GM10266 (cell line): ENCODE results near the gene THOC6.

ENCODE experiments used
- DNase-seq: peaks from one replicate; pipeline ENCODE4 v3.0.0; 2012; ENCODE audit errors: extremely low spot score
- TF ChIP-seq, protein P1 (sequence below): IDR thresholded peaks from 2 replicates; pipeline ENCODE4 v1.5.1; 2012; ENCODE audit warnings: mild to moderate bottlenecking, low read depth; ENCODE audit not compliant: control insufficient read depth, insufficient read depth; ENCODE audit errors: missing control alignments

THOC6 gene

DNA sequence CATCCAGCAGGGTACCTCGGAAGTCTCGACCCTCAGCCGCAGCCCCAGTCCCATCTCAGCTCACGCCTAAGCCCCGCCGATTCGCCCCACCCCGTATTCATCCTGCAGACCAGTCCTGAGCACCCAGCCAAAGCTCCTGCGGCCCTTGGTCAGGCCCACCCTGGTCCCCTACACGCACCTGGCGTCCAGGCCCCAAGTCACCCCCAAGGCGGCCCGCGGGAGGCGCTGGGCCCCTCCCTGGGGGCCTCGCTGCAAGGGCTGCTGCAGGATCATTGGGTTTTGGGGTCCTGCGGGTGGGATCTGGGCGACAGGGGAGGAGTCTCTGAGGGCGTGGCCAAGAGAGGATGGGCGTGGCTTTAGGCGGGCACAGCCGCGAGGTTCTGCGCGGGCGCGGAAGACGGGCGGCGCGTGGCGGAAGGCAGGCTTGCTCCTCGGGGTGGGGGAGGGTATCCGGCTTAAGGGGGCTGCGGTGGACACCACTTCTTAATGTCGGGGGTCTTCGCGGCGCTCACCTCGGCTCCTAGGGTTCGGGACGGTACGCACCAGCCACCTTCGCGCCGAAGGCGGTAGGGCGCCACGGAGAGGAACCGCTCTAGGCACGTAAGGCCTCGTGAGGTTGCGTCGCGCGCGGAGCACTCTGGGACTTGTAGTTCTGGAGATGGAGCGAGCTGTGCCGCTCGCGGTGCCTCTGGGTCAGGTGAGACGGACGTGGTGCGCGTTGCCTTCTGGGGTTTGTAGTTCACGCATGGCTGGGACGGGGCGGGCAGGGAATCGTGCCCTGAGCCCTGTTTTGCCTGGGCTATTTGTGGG, at the start of gene THOC6, which contains the start of gene HCFC1R1:
Gene THOC6 (plus strand): TSS at position 367 of the 810 bp plus-strand sequence. CDS start 292 bp downstream, at position 659.
Gene HCFC1R1 (minus strand): TSS at position 274 of the 810 bp plus-strand sequence. CDS start 1 bp downstream, at position 273.
- TF ChIP-seq, protein P1, sequence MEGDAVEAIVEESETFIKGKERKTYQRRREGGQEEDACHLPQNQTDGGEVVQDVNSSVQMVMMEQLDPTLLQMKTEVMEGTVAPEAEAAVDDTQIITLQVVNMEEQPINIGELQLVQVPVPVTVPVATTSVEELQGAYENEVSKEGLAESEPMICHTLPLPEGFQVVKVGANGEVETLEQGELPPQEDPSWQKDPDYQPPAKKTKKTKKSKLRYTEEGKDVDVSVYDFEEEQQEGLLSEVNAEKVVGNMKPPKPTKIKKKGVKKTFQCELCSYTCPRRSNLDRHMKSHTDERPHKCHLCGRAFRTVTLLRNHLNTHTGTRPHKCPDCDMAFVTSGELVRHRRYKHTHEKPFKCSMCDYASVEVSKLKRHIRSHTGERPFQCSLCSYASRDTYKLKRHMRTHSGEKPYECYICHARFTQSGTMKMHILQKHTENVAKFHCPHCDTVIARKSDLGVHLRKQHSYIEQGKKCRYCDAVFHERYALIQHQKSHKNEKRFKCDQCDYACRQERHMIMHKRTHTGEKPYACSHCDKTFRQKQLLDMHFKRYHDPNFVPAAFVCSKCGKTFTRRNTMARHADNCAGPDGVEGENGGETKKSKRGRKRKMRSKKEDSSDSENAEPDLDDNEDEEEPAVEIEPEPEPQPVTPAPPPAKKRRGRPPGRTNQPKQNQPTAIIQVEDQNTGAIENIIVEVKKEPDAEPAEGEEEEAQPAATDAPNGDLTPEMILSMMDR: no peak
- DNase-seq: peak; percentile 95

DNA sequence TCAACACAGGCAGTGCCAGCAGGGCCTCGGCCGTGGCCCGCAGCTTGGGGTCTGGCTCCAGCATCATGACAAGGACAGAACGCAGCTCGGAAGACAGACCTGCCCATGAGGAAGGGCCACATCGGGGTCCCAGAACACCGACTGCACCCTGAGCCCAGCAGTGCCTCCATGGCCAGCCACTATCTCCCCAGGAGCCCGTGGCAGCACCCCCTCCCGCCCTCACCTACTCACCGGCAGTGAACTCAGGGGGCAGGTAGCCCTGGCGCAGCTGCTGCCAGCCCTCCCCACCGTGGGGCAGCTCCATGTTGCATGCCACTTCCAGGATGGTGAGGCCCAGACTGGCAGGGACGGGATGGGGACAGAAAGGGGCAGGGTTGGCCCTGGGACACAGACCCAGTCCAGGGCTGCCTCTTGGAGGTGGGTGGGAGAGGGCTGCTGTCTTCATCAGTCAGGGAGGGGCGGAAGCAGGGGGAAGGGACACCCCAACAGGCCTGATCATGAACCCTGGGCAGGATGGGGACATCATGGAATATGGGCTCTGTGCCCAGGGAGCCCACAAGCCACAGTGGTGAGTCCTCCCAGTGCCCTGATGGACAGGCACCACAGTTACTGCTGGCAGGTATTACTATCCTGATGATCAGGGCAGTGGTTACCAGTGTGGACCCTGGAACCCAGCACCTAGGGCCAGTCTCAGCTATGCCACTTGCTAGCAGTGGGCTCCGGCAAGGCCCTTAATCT, 49.3 kb upstream of the THOC6 start:
- DNase-seq: no peak
- TF ChIP-seq, protein P1: no peak

DNA sequence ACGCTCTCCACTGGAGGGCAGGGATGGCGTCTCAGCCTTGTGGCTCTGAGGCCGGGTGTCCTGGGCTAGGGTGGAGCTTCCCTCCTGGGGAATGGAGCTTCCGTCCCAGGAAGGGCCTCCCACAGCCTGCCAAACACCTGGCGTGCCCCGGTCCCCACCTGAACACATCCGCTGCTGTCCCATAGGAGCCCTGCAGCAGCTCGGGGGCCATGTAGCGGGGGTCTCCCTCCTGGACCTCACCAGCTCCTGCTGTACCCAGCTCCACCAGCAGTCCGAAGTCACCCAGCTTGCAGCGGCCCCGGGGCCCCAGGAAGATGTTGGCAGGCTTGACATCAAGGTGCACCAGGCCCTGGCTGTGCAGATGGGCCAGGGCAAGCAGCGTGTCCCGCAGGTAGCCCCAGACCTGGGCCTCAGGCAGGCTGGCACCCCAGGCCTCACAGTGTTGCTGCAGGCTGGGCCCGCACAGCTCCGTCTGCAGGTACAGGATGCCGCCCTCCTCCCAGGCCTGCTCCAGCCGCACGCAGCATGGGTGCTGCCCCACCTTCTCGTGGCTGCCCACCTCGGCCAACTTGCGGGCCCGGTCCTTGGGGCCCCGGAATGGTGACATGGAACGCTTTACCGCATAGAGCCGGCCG, 48.6 kb upstream of the THOC6 start:
- TF ChIP-seq, protein P1: no peak
- DNase-seq: no peak

DNA sequence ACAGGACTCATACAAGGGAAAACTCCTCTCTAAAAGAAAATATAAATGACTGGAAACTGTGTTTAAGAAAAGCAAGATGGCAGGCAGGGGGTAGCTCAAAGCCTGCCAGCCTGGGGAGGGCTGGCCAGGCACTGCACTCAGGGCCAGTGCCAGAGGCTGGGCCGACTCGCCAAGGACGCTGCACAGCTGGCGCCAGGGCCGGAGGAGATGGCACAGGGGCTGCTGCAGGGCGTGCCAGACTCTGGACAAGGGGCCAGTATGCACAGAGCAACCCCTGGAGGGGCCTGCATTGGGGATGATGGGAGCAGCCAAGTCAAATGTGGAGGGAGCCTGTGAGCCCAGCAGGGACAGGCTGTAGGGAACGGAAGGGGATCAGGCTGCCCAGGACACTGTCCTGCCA, 47.6 kb upstream of the THOC6 start:
- TF ChIP-seq, protein P1: no peak
- no peak for DNase-seq

DNA sequence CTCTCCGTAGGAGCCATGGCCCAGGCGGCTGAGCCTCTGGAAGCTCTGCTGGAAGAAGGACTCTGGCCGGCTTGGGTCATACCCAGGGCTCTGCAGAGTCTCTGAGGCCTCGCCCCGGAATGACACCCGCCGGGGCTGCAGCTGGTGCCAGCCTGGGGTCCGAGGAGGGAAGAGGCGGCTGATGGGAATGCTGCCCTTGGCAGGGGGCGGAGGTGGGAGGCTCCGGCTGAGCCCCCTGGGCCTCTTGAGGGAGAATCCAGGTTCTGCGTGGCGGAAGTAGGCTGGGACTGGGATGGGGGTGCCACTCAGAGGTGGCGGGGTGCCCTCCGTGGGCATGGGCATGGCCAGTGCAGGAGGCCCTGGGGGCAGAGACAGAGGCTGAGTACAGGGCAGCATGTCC, 47.2 kb upstream of the THOC6 start:
- no peak for DNase-seq
- TF ChIP-seq, protein P1: no peak

DNA sequence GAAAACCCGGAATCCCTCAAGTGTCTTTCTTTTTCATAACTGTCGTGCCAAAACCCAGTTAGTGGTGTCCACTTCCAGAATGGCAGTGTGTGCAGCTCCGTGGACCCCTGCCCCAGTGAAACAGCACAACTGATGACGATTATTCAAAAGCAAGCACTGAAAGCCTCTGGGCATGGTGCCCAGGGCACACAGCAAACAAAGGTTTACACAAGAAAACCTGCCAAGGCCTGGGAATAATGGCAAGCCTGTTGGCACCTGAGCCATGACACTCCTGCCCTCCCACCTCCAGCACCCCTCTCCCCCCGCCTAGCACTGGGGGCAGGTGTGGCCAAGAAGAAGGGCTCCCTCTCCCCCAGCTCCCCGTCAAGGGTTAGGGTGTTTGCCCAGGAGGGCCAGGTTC, 46.4 kb upstream of the THOC6 start:
- no peak for DNase-seq
- TF ChIP-seq, protein P1: no peak
